ENCODE results near the gene IL24.

GRCh38 chr1:206867239-206867638, 30.0 kb upstream of the IL24 start:
- TF ChIP-seq POLR2AphosphoS5 (IDR thresholded peaks at IDR 0.05) (no peak), CTCF (IDR thresholded peaks at IDR 0.05) (no peak)
